Stimulated activated CD8-positive, alpha-beta memory T cell treated with anti-CD3 and anti-CD28 coated beads, Interleukin-4, amount 100 ng/mL, for 4 hours (primary cell): Measurements from ENCODE around the gene SLC22A23.
"Not testable (repeated sequence)": the region's sequence is repeated elsewhere in the genome, so short reads cannot be mapped to it uniquely, and the experiment has no call there.

Source experiments
- DNase-seq, 2 donors: peaks; one replicate each; pipeline ENCODE4 v3.0.0-alpha.2; 2020; ENCODE audit warnings: low read depth in 2 of 2, low spot score in 1 of 2

SLC22A23 gene

DNA sequence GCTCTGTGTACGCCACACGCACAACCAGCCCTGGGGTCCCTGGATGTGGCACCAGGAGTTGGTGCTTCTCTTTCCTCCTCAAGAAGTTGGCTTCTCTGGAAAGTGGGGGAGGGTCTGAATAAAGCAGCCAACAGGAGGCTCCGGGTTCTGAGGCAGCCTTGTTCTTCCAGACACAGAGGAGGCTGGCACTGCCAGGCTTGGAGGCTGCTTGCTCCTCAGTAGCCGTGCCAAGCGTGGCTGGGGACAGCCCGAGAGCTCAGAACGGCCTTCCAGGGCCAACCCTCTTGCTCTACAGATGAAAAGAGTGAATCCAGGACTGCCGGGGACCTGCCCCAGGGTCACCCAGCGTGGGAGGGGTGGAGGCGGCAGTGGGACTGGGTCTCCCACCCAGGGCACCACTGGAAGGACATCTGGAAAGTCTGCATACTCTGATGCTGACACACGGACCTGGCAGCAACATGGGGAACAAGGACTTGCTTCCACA, 70.4 kb downstream of the SLC22A23 start:
- DNase-seq = no peak

GRCh38 chr6:3385660-3386151, 71.1 kb downstream of the SLC22A23 start:
- no peak for DNase-seq

DNA sequence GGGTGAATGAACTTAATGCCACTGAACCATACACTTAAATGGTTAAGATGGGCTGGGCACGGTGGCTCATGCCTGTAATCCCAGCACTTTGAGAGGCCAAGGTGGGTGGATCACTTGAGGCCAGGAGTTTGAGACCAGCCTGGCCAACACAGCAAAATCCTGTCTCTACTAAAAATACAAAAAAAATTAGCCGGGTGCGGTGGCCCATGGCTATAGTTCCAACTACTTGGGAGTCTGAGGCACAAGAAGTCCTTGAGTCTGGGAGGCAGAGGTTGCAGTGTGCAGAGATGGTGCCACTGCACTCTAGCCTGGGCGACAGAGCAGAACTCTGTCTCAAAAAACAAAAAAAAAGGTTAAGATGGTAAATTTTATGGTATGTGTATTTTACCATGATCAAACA, 71.7 kb downstream of the SLC22A23 start:
- DNase-seq = not testable (repeated sequence)

DNA sequence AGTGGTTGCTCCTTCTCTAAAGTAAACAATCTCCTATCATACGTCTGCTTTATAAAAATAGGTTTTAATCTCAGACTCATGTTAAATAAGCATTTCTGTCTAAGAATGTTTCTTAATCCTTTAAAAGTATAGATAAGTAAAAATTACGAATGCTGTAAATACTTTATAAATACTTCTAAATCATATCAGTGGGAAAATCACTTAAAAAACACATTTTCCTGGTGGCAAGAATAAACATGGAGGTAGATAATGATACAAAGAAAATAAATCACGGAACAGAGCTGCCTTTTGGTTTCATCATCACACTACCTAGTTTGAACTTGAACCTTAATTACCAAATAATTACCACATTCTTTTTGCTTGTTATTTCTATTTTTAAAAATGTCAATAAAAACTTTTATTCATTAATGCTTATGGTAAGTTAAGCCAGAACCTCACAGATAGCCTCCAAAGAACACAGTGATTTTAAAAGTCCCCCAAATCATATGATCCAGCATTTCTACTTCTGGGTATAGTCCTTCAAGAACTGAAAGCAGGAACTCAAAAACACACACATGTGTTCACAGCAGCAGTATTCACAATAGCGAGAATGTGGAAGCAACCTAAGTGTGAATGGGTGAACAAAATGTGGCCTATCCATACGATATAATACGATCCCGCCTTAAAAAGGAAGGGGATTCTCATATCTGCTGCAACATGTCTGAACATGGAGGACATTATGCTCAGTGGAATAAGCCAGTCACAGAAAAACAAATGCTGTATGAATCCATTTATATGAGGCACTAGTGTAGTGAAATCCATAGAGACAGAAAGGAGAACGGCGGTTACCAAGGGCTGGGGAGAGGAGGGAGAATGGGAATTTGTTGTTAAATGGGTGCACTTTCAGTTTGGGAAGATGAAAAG, 72.4 kb downstream of the SLC22A23 start:
- no peak for DNase-seq

GRCh38 chr6:3383525-3383924, 73.3 kb downstream of the SLC22A23 start:
- no peak for DNase-seq

DNA sequence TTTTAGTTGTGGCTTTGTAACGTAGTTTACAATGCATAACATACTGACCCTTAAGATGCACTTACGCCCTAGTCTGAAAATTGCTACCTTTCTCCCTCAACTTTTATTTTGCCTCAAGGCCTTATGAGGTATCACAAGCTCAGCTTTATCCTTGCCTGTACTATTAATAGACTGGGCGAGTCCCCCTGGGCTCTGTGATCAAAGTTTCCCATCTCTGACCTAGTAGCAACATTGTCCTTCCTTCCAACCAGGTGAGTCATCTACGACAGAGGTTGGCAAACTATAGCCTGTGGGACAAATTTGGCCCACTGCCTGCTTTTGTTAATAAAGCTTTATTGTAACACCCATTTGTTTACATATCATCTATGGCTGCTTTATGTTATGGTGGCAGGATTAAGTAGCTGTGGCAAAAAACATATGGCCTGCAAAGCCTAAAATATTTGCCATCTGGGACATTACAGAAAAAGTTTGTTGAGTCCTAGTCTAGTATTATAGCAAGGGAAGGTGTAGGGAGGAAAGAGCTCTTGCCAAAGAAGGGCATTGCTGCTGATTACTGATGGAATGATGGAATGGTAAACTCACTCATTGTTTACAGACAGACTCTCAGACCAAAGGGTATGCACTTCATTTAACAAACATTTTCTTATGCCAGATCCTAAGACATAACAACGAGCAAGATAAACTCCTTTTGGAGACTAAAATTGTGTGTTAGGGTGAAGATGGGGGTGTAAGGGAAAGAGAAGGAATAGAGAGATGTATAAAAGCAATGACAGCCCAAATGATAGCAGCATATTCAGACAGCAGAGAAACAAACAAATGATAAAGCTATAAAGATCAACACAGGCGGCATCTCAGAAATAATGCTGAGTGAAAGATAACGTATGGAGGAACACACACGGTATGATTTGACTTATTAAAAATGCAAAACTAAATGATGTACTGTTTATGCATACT, 74.2 kb downstream of the SLC22A23 start:
- no peak for DNase-seq

- no peak for DNase-seq
These were observed 75.5 kb downstream of the SLC22A23 start for GRCh38 chr6:3381233-3381921.

GRCh38 chr6:3380344-3381232, 76.3 kb downstream of the SLC22A23 start:
- no peak for DNase-seq

DNA sequence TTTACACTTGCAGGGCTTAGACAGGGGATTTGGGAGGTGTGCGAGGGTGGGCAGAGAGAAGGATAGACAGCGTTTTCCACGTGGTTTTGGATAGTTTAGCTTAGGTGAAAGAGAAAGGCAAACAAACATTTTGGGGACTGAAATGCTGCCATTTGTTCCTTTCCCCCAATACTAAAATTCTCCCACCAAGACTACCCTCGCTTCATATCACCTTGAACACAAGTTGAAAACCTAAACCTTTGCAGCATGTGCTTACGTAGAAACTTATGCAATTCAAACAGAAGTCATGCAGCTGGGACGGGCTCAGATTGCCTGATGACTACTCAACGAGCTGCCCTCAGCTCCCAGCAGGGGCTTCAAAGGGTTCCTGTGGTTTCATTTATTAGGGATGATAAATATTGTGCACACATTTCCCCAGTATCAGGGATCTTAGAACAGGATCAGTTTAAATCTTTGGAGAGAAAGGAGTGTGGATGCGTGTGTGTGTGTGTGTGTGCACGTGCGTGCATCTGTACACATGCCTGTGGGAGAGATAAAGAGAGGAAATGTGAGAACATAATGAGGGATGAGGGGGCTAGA, 77.3 kb downstream of the SLC22A23 start:
- no peak for DNase-seq

- not testable (repeated sequence) for DNase-seq
These were observed 78.0 kb downstream of the SLC22A23 start for GRCh38 chr6:3378808-3379207.

DNA sequence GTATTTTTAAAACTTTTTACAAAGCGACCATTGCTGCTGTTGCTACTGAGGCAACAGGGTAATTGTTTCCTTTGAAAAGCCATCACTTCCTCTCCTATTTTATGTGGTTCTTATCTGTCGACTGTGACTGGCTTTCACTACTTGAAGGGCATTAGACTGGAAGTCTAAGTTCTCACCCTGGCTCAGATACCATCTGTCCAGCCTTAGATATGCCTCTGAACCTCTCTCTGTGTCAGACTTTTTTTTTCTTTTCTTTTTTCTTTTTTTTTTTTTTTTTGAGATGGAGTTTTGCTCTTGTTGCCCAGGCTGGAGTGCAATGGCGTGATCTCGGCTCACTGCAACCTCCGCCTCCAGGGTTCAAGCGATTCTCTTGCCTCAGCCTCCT, 78.5 kb downstream of the SLC22A23 start:
- DNase-seq = not testable (repeated sequence)

GRCh38 chr6:3377536-3378397, 79.1 kb downstream of the SLC22A23 start:
- no peak for DNase-seq

DNA sequence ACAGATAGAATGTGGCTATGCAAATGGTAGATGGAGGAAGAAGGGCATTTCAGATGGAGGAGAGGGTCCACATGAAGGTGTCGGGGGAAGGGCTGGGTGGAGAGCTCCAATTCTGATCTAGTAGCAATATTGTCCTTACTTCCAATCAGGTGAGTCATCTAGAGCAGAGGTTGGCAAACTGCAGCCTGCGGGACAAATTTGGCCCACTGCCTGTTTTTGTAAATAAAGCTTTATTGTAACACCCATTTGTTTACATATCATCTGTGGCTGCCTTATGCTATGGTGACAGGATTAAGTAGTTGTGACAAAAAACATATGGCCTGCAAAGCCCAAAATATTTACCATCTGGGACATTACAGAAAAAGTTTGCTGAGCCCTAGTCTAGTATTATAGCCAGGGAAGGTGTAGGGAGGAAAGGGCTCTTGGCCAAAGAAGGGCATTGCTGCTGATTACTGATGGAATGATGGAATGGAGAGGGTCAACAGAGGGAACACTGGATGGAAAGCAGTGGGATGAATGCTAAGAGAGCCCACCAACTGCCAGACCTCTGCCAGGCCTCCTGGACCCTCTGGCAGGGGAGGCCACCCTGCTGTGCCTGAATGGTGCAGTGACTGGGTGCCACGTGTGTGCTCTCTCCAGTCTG, 79.8 kb downstream of the SLC22A23 start:
- no peak for DNase-seq

- DNase-seq = no peak
These were observed 80.8 kb downstream of the SLC22A23 start for GRCh38 chr6:3376064-3376463.

DNA sequence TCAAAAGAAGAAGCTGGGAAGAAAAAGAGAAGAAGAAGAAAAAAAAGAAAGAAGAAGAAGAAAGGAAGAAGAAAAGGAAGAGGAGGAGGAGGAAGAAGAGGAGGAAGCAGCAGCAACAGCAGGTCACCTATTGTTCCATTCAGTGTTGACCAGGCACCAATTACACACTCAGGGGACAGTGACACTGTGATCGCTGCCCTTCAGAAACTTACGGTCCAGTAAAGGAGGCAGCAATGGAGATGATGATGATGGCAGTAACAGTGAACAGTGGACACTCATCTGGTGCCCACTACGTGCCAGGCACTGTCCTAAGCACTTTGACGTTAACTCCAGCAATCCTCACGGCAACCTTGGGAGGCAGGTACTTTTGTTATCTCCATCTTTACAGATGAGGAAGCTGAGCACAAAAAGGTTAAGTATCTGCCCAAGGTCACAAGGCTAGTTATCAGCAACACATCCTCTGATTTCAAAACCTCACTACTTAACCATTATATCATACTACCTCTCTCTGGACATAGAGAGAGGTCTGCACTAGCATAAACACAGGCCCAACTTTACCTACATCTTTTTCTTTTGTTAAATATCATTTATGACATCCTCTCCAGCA, 83.2 kb downstream of the SLC22A23 start:
- no peak for DNase-seq

DNA sequence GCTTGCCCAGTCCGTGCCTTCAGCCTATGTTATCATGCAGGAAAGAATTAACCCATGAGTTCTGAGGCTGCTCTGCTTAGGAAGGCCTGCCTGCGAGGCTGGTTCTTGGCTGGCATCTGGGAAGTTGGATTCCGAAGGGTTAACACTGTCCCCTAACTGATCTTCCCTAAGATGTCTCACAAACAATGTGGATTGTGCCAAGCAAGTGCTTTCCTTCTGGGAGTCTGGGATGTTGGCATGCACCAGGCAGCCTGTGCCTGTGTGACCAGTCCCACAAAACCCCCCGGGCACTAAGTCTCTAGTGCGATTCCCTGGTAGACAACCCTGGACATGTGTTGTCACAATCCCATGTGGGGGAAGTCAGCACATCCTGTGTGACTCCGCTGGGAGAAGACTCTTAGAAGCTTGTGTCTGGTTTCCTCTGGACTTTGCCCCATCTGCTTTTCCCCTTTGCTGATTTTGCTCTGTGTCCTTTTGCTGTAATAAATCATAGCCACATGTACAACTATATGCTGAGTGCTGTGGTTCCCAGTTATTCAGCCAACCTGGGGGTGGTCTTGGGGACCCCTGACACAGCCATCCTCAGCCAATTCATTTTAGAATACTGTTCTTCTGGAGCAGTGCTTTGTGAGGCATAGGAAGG, 83.8 kb downstream of the SLC22A23 start:
- DNase-seq = no peak

GRCh38 chr6:3372184-3372846, 84.5 kb downstream of the SLC22A23 start:
- no peak for DNase-seq
